A549 (cell line): Measurements from ENCODE around the gene KDM3A. TPM values are rescaled to one million over a fixed set of nuclear protein-coding genes. Genes with fewer than 3 reads are reported as not detected.

ENCODE experiments used
- ATAC-seq, 2 experiments: fragments of 200-7000 bp in 1 of 2; fragments of >200 bp in 1 of 2; cut with Nextera tagmentation in 1 of 2; cut with Tn5 transposase in 1 of 2; 3 replicates each; pipeline versions ENCODE4 v1.8.0 to v1.9.1; 2018 to 2020; ENCODE audit warnings: mild to moderate bottlenecking in 1 of 2, moderate library complexity in 1 of 2
- CTCF ChIA-PET: fragments of 300-600 bp; sonication (Branson Sonifier 250); formaldehyde crosslinking; extraction: SDS; loops from one replicate; lab custom pipeline; 2021; ENCODE audit warnings: antibody characterized with exemption, inconsistent platforms; lab: Yijun Ruan, JAX
- POLR2A ChIA-PET: fragments of 350-600 bp; formaldehyde crosslinking; extraction: SDS; loops from one replicate; lab custom pipeline; 2021; ENCODE audit warnings: antibody characterized with exemption, inconsistent platforms; lab: Yijun Ruan, JAX
- DNase-seq, 2 experiments: peaks; one replicate each; pipeline versions ENCODE4 v3.0.0 to v3.0.0-alpha.2; 2011 to 2016; ENCODE audit warnings: low read depth in 1 of 2, low spot score in 1 of 2
- FAIRE-seq: peaks from 2 replicates; lab custom pipeline; 2011; peaks lifted over from hg19 to GRCh38; lab: Jason Lieb, UNC
- H3K27ac ChIP-seq, 2 experiments: fragments of >200 bp; sonication (Bioruptor Twin); formaldehyde crosslinking; 3 replicates each; pipeline ENCODE4 v1.5.1; 2016 to 2017
- H3K4me1 ChIP-seq: fragments of >200 bp; sonication (Bioruptor Twin); formaldehyde crosslinking; 3 replicates; pipeline ENCODE4 v1.6.1; 2016
- H3K4me2 ChIP-seq: fragments of >200 bp; sonication (Bioruptor Twin); formaldehyde crosslinking; 3 replicates; pipeline ENCODE4 v1.6.1; 2016
- H3K4me3 ChIP-seq: fragments of >200 bp; sonication (Bioruptor Twin); formaldehyde crosslinking; 3 replicates; pipeline ENCODE4 v1.5.1; 2016
- H3K9me3 ChIP-seq: fragments of >200 bp; sonication (Bioruptor Twin); formaldehyde crosslinking; 3 replicates; pipeline ENCODE4 v1.6.1; 2016
- ATOH8 ChIP-seq: fragments of 250-450 bp; sonication (Bioruptor Pico); IDR thresholded peaks from 2 replicates; pipeline ENCODE4 v1.5.0; 2020; ENCODE audit warnings: low read depth, mild to moderate bottlenecking, moderate library complexity
- BHLHE40 ChIP-seq: IDR thresholded peaks from 2 replicates; pipeline ENCODE4 v1.6.1; 2012; ENCODE audit warnings: low read depth, low read length, inconsistent platforms
- CBX2 ChIP-seq: fragments of 200-600 bp; sonication (generic); IDR thresholded peaks from 2 replicates; pipeline ENCODE4 v1.6.1; 2016; ENCODE audit warnings: low read depth, mild to moderate bottlenecking, borderline replicate concordance
- CBX8 ChIP-seq: fragments of 200-600 bp; sonication (generic); IDR thresholded peaks from 2 replicates; pipeline ENCODE4 v1.6.1; 2016
- CEBPB ChIP-seq, 2 experiments: fragments of >200 bp in 1 of 2; sonication (Bioruptor Twin) in 1 of 2; formaldehyde crosslinking in 1 of 2; IDR thresholded peaks; 2 replicates each; pipeline ENCODE4 v1.6.1; 2012 to 2016
- E2F6 ChIP-seq: IDR thresholded peaks from 2 replicates; pipeline ENCODE4 v1.6.1; 2012; ENCODE audit warnings: low read depth, borderline replicate concordance
- EHMT2 ChIP-seq: fragments of 200-600 bp; sonication (generic); IDR thresholded peaks from 2 replicates; pipeline ENCODE4 v1.6.1; 2016; ENCODE audit warnings: antibody characterized with exemption, low read depth, mild to moderate bottlenecking, moderate library complexity
- ESRRA ChIP-seq: fragments of 150-350 bp; IDR thresholded peaks from 2 replicates; pipeline ENCODE4 v1.6.1; 2014; ENCODE audit warnings: mild to moderate bottlenecking, low read length, borderline replicate concordance
- GATA3 ChIP-seq: IDR thresholded peaks from 2 replicates; pipeline ENCODE4 v1.6.1; 2012; ENCODE audit warnings: borderline replicate concordance
- HMGXB4 ChIP-seq: fragments of 250-450 bp; sonication (Bioruptor Pico); IDR thresholded peaks from 2 replicates; pipeline ENCODE4 v1.5.0; 2021; ENCODE audit warnings: mild to moderate bottlenecking, moderate library complexity, borderline replicate concordance
- HOXB13 ChIP-seq: fragments of 250-450 bp; sonication (Bioruptor Pico); IDR thresholded peaks from 2 replicates; pipeline ENCODE4 v1.5.0; 2020; ENCODE audit warnings: low read depth, mild to moderate bottlenecking, moderate library complexity
- HOXB5 ChIP-seq: fragments of 250-450 bp; sonication (Bioruptor Pico); IDR thresholded peaks from 2 replicates; pipeline ENCODE4 v1.5.0; 2020; ENCODE audit warnings: mild to moderate bottlenecking, moderate library complexity
- JUN ChIP-seq, 2 experiments: fragments of >200 bp; sonication (Bioruptor Twin); formaldehyde crosslinking; IDR thresholded peaks; 2 replicates in 1 of 2; 3 replicates in 1 of 2; pipeline ENCODE4 v1.6.1; 2016 to 2017
- KDM5A ChIP-seq: fragments of 200-600 bp; sonication (generic); IDR thresholded peaks from 2 replicates; pipeline ENCODE4 v1.6.1; 2016; ENCODE audit warnings: antibody characterized with exemption, mild to moderate bottlenecking
- MYC ChIP-seq: IDR thresholded peaks from 2 replicates; pipeline ENCODE4 v1.6.1; 2012; ENCODE audit warnings: mild to moderate bottlenecking, inconsistent platforms, low read length, improper control_type of control experiment, borderline replicate concordance
- NFE2L2 ChIP-seq: fragments of 150-350 bp; conservative IDR thresholded peaks from 2 replicates; pipeline ENCODE4 v1.6.1; 2014; ENCODE audit warnings: low read length
- NPAS2 ChIP-seq: fragments of 250-450 bp; sonication (Bioruptor Pico); IDR thresholded peaks from 2 replicates; pipeline ENCODE4 v1.8.0; 2022; ENCODE audit warnings: mild to moderate bottlenecking, moderate library complexity, borderline replicate concordance
- NR3C1 ChIP-seq: fragments of >200 bp; sonication (Bioruptor Twin); formaldehyde crosslinking; IDR thresholded peaks from 3 replicates; pipeline ENCODE4 v1.6.1; 2017
- PBX3 ChIP-seq: IDR thresholded peaks from 2 replicates; pipeline ENCODE4 v1.6.1; 2012
- POLR2A ChIP-seq: IDR thresholded peaks from 2 replicates; pipeline ENCODE4 v1.6.1; 2012; ENCODE audit warnings: mild to moderate bottlenecking, low read length
- RAD21 ChIP-seq, 2 experiments: fragments of >200 bp in 1 of 2; sonication (Bioruptor Twin) in 1 of 2; formaldehyde crosslinking in 1 of 2; IDR thresholded peaks in 1 of 2; conservative IDR thresholded peaks in 1 of 2; 2 replicates in 1 of 2; 3 replicates in 1 of 2; pipeline ENCODE4 v1.6.1; 2012 to 2018; ENCODE audit warnings: inconsistent platforms in 1 of 2
- RNF2 ChIP-seq: fragments of 200-600 bp; sonication (generic); IDR thresholded peaks from 2 replicates; pipeline ENCODE4 v1.6.1; 2016; ENCODE audit warnings: low read depth, mild to moderate bottlenecking, antibody characterized with exemption, moderate library complexity, borderline replicate concordance
- SREBF2 ChIP-seq: fragments of 450-650 bp; IDR thresholded peaks from 2 replicates; pipeline ENCODE4 v1.6.1; 2014; ENCODE audit warnings: mild to moderate bottlenecking, moderate library complexity
- TP53 ChIP-seq: fragments of 250-450 bp; sonication (Bioruptor Pico); IDR thresholded peaks from 2 replicates; pipeline ENCODE4 v1.5.0; 2021; ENCODE audit warnings: mild to moderate bottlenecking, moderate library complexity
- ZFP36 ChIP-seq: fragments of 450-650 bp; IDR thresholded peaks from 2 replicates; pipeline ENCODE4 v1.6.1; 2014; ENCODE audit warnings: borderline replicate concordance; ENCODE audit not compliant: partially characterized antibody
- WGBS: methylation state at CpG from one replicate; pipeline ENCODE4 v1.1.6; 2017; ENCODE audit errors: missing lambda C conversion rate; 5-methylcytosine and 5-hydroxymethylcytosine counted together
- polyA plus RNA-seq, 4 experiments: library from polyadenylated mRNA; depleted of rRNA in 3 of 4; stranded (reverse); fragments of >200 nt; fragmentation: RNase III in 1 of 4; extraction: RNeasy Plus Mini Kit Qiagen cat#74134 plus additional on column Dnase treatment in 1 of 4; gene quantifications; 2 replicates in 3 of 4; 3 replicates in 1 of 4; pipeline ENCODE4 v1.2.3, GENCODE V29; 2011 to 2017
- TF ChIP-seq, protein P1 (sequence below): fragments of >200 bp; sonication (Bioruptor Twin); formaldehyde crosslinking; IDR thresholded peaks from 2 replicates; pipeline ENCODE4 v1.6.1; 2016

The KDM3A gene
- polyA plus RNA-seq, 2 of the 4 experiments (the other 2 are of a cell fraction), result 21.2 to 57.0 TPM

GRCh38 chr2:86480105-86480504 is 38.9 kb downstream of the KDM3A start:
- ChIA-PET POLR2A (no interaction called here), CTCF (interaction anchor here (1.3 kb wide), 1 partner anchor 8 kb away, joined by 4 read pairs; no protein-coding TSS in a partner anchor)
- H3K9me3 ChIP-seq, result no peaks in the 10 kb centered on the region

GRCh38 chr2:86482034-86482433 is 40.9 kb downstream of the KDM3A start:
- FAIRE-seq, result no peak
- WGBS, result 93% methylated on average over 3 of the region's 3 CpGs
- ChIA-PET POLR2A (no interaction called here), CTCF (no interaction called here)
- H3K27ac ChIP-seq, result no peak overlapping the region
- H3K4me3 ChIP-seq, result no peak overlapping the region
- no peak for TF ChIP-seq EHMT2
- no peak for TF ChIP-seq SREBF2
- no peak for TF ChIP-seq MYC
- no peak for TF ChIP-seq NR3C1
- no peak for TF ChIP-seq NPAS2 (CRISPR knock-in tag)
- no peak for TF ChIP-seq HMGXB4 (CRISPR knock-in tag)
- no peak for TF ChIP-seq ESRRA
- TF ChIP-seq, all 56 proteins: peak for 0
- DNase-seq, result no peak
- ATAC-seq, result no peak
- Histone ChIP-seq H3K4me2 (no peak overlapping the region), H3K4me1 (peaks cover 6% of the 10 kb centered on the region; the same call in 1 of the 3 replicates), H3K9me3 (no peaks in the 10 kb centered on the region)

More at GRCh38 chr2:86480105-86480504, 38.9 kb downstream of the KDM3A start:
- no peak for TF ChIP-seq GATA3
- TF ChIP-seq CEBPB (IDR thresholded peaks at IDR 0.05), result no peak
- no peak for TF ChIP-seq ATOH8
- no peak for TF ChIP-seq POLR2A
- no peak for TF ChIP-seq KDM5A
- TF ChIP-seq RNF2, result no peak
- no peak for TF ChIP-seq JUN (IDR thresholded peaks at IDR 0.05)
- TF ChIP-seq TP53 (CRISPR knock-in tag), result no peak
- TF ChIP-seq PBX3, result no peak
- TF ChIP-seq HOXB13, result no peak
- TF ChIP-seq, protein P1, sequence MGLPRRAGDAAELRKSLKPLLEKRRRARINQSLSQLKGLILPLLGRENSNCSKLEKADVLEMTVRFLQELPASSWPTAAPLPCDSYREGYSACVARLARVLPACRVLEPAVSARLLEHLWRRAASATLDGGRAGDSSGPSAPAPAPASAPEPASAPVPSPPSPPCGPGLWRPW, result no peak
- FAIRE-seq (no peak), ATAC-seq (no peak), DNase-seq (no peak)
- Histone ChIP-seq H3K4me1 (peaks cover 6% of the 10 kb centered on the region; the same call in 1 of the 3 replicates), H3K4me3 (no peak overlapping the region), H3K27ac (no peak overlapping the region), H3K4me2 (no peak overlapping the region)
- whole genome bisulfite sequencing, result 66% methylated on average over 7 of the region's 7 CpGs

GRCh38 chr2:86484385-86484784 is 43.2 kb downstream of the KDM3A start:
- whole genome bisulfite sequencing, result 94% methylated on average over 3 of the region's 3 CpGs
- ATAC-seq (no peak), FAIRE-seq (no peak), DNase-seq (no peak)
- Histone ChIP-seq H3K27ac (no peak overlapping the region), H3K9me3 (no peaks in the 10 kb centered on the region), H3K4me2 (no peak overlapping the region), H3K4me3 (no peak overlapping the region), H3K4me1 (peaks cover 6% of the 10 kb centered on the region; the same call in 1 of the 3 replicates)
- POLR2A ChIA-PET, result no interaction called here
- CTCF ChIA-PET, result no interaction called here
- no peak for TF ChIP-seq RAD21 (conservative IDR thresholded peaks at IDR 0.05 in 1 of 2, IDR thresholded peaks at IDR 0.05 in 1 of 2)
- no peak for TF ChIP-seq NFE2L2
- no peak for TF ChIP-seq ESRRA
- no peak for TF ChIP-seq NR3C1
- no peak for TF ChIP-seq ZFP36
- no peak for TF ChIP-seq CBX8
- no peak for TF ChIP-seq HOXB13
- TF ChIP-seq HOXB5 (CRISPR knock-in tag), result no peak
- TF ChIP-seq E2F6, result no peak
- no peak for TF ChIP-seq HMGXB4 (CRISPR knock-in tag)
- TF ChIP-seq NPAS2 (CRISPR knock-in tag), result no peak
- no peak for TF ChIP-seq CEBPB (IDR thresholded peaks at IDR 0.05)
- no peak for TF ChIP-seq BHLHE40
- TF ChIP-seq POLR2A, result no peak
- TF ChIP-seq RNF2, result no peak
- no peak for TF ChIP-seq CBX2
